ENCODE measurements around the gene PCGF3.

PCGF3 gene, protein sequence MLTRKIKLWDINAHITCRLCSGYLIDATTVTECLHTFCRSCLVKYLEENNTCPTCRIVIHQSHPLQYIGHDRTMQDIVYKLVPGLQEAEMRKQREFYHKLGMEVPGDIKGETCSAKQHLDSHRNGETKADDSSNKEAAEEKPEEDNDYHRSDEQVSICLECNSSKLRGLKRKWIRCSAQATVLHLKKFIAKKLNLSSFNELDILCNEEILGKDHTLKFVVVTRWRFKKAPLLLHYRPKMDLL

DNA sequence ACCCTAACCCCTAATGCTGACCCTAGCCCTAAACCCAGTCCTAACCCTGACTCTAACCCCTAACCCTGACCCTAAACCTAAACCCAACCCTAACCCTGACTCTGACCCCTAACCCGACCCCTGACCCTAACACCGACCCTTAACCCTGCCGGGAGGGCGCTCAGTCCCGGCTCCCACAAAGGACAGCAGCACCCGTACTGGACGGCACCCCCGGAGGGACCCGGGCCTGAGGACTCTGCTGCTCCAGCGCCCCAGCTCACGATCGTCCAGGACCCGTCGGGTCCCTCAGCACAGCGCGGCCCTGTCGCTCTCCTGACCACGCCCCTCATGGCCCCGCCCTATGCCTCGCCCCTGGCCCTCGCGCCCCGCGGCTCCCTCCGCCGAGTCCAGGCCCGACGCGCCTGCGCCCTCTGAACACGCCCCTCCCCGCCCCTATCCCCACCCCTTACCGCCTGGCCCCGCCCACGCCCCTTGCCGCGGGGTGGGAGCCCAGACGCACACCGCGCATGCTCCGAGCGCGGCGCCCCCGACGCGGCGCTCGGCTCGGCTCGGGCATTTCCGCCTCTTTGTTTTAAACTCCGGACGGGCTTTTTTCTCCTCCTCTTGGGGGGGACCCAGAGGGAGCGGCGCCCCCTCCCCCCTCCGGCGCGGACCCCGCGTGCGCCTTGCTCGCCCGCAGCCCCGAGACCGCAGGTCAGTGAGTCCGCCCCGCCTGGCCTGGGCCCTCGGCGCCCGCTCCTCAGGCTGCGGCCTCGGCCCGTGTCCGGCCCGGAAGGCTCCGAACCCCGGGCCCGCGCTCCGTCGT, at the start of gene PCGF3:
Gene PCGF3, plus strand, starts transcription at position 555 of the 805 bp plus-strand sequence. CDS start 27,849 bp downstream, outside the sequence.
- Mint-ChIP-seq H3K27ac (peak within 1 kb of the TSS; percentile 87), H3K4me1 (peaks cover 51% of the 10 kb centered on the region)

DNA sequence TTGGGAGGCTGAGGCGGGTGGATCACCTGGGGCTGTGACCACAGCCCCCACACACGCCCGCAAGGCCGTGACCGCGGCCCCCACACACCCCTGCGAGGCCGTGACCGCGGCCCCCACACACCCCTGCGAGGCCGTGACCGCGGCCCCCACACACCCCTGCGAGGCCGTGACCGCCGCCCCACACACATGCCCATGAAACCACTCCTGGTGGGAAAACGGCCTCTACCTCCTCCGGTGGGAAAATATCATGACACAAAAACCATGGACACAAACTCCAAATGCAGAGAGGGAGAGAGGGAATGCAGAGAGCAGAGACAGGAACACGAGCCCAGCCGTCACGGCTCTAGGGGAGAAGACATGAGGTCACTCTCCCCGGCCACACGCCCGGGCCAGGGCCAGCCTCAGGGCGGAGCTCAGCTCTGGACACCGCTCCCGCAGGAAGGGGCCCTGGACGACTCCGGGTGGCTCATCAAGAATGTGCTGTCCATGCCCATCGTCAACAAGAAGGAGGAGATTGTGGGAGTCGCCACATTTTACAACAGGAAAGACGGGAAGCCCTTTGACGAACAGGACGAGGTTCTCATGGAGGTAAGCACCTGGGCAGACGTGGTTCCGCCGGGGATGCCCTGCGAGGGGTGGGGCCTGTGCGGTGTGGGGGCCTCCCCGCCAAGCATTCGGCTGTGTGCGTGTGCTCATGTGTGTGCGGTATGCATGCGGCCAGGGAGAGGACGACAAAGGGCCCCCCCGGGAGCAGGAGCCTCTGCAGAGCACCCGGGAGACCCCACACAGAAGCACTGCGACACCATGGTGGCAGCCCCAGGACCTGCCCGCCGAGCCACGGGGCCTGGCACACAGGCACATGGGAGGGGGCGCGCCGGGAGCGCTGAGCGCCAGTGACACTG, 48.9 kb upstream of the PCGF3 start:
- ATAC-seq = no peak
- Mint-ChIP-seq H3K36me3 (peaks cover 17% of the 10 kb centered on the region), H3K9me3 (peaks cover 5% of the 10 kb centered on the region), H3K27me3 (peaks cover 24% of the 10 kb centered on the region), H3K4me3 (no peak overlapping the region), H3K4me1 (no peaks in the 10 kb centered on the region), H3K27ac (no peak overlapping the region)

More for the DNA sequence above, at the start of gene PCGF3:
- Mint-ChIP-seq H3K9me3 (peaks cover 3% of the 10 kb centered on the region), H3K4me3 (peak within 1 kb of the TSS; percentile 91), H3K27me3 (no peaks in the 10 kb centered on the region), H3K36me3 (peaks cover 11% of the 10 kb centered on the region)
- peak; percentile 97 for ATAC-seq

DNA sequence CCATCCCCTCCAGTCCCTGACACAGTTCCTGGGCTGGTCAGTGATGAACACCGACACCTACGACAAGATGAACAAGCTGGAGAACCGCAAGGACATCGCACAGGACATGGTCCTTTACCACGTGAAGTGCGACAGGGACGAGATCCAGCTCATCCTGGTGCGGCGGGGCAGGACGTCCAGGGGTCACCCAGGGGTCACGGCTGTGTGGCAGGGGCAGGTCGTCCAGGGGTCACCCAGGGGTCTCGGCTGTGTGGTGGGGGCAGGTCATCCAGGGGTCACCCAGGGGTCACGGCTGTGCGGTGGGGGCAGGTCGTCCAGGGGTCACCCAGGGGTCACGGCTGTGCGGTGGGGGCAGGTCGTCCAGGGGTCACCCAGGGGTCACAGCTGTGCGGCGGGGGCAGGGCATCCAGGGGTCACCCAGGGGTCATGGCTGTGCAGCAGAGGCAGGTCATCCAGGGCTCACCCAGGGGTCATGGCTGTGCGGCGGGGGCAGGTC, 48.2 kb upstream of the PCGF3 start:
- Mint-ChIP-seq H3K27me3 (peaks cover 21% of the 10 kb centered on the region), H3K27ac (no peak overlapping the region), H3K4me3 (no peak overlapping the region), H3K36me3 (peaks cover 24% of the 10 kb centered on the region), H3K9me3 (peaks cover 5% of the 10 kb centered on the region), H3K4me1 (peaks cover 5% of the 10 kb centered on the region)
- ATAC-seq = no peak

DNA sequence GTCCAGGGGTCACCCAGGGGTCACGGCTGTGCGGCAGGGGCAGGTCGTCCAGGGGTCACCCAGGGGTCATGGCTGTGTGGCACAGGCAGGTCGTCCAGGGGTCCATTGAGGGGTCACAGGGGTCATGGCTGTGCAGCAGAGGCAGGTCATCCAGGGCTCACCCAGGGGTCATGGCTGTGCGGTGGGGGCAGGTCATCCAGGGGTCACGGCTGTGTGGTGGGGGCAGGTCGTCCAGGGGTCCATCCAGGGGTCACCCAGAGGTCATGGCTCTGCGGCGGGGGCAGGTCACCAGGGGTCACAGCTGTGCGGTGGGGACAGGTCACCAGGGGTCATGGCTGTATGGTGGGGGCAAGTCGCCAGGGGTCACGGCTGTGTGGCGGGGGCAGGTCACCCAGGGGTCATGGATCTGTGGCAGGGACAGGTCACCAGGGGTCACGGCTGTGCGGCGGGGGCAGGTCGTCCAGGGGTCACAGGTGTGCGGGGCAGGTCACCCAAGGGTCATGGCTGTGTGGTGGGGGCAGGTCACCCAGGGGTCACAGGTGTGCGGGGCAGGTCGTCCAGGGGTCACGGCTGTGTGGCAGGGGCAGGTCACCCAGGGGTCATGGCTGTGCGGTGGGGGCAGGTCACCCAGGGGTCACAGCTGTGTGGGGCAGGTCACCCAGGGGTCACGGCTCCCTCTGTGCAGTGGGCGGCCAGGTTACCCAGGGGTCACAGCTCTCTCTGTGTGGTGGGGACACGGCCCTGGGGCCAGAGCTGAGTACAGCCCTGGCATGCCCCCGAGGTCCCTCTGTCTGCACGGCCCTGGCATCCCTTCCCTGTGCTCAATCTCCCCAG, 47.6 kb upstream of the PCGF3 start:
- no peak overlapping the region for H3K4me3 Mint-ChIP-seq
- H3K27ac Mint-ChIP-seq = no peak overlapping the region
- H3K27me3 Mint-ChIP-seq = peaks cover 16% of the 10 kb centered on the region
- ATAC-seq = peak; percentile 44
- H3K36me3 Mint-ChIP-seq = peaks cover 24% of the 10 kb centered on the region
- H3K4me1 Mint-ChIP-seq = peaks cover 11% of the 10 kb centered on the region
- peaks cover 5% of the 10 kb centered on the region for H3K9me3 Mint-ChIP-seq

DNA sequence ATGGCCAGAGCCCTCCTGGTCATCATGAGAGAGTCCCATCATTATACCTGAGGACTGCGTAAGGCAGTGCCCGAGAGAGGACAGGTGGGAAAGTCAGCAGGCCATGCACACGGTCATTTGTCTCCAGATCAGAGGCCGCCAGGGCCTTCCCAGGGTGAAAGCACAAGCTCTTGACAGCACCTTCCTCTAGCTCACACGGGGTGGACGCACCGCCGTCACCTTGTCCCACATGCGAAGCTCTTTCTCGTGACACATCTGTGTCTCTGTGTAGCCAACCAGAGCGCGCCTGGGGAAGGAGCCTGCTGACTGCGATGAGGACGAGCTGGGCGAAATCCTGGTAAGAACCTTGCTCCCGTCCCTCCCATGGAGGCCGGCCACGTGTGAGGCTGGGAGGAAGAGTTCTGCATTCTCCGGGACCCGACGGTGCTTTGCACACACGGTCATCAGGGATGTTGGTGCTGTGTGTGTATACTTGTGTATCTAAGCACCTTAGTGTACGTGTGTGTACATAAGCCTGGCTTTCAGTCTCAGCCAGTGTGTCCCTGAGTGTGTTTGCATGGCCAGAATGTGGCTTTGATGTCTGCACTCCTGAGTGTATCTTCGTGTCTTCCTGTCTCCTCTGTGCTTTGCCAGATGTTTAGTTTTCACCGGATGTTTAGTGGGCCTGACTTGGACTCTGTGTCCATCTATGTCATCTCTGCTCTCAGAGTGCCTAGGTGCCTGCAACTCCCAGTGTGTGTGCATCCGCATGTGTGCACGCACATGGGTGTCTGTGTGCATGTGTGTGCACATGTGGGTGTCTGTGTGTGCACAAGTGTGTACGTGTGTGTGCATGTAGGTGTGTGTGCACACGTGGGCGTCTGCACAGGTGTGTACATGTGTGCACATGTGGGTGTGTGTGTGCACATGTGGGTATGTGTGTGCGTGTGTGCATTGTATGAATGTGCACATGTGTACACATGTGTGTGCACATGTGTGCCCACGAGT, 46.7 kb upstream of the PCGF3 start:
- peaks cover 24% of the 10 kb centered on the region for H3K36me3 Mint-ChIP-seq
- no peak for ATAC-seq
- H3K27ac Mint-ChIP-seq = no peak overlapping the region
- H3K4me1 Mint-ChIP-seq = peaks cover 14% of the 10 kb centered on the region
- H3K27me3 Mint-ChIP-seq = peaks cover 7% of the 10 kb centered on the region
- no peak overlapping the region for H3K4me3 Mint-ChIP-seq
- peaks cover 5% of the 10 kb centered on the region for H3K9me3 Mint-ChIP-seq

DNA sequence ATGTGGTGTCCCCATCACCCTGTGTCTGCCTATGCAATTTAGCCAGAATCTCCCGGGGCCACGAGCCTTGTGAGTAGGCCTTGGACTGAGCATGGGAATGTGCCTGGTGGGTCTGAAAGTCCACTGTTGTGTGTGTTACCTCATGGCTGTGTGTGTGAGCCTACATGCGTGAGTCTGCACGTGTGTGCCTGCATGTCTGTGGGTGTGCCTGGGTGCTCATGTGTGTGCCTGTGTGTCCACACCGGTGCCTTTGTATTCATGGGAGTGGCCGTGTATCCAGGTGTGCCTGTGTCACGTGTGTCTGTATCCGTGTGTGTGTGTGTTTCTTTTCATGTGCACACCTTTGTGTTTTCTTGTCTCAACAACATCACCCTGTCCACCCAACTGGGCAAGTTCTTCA, 45.8 kb upstream of the PCGF3 start:
- H3K27ac Mint-ChIP-seq = no peak overlapping the region
- no peak for ATAC-seq
- H3K9me3 Mint-ChIP-seq = peaks cover 5% of the 10 kb centered on the region
- no peak overlapping the region for H3K4me3 Mint-ChIP-seq
- peaks cover 24% of the 10 kb centered on the region for H3K36me3 Mint-ChIP-seq
- no peaks in the 10 kb centered on the region for H3K27me3 Mint-ChIP-seq
- peaks cover 22% of the 10 kb centered on the region for H3K4me1 Mint-ChIP-seq

DNA sequence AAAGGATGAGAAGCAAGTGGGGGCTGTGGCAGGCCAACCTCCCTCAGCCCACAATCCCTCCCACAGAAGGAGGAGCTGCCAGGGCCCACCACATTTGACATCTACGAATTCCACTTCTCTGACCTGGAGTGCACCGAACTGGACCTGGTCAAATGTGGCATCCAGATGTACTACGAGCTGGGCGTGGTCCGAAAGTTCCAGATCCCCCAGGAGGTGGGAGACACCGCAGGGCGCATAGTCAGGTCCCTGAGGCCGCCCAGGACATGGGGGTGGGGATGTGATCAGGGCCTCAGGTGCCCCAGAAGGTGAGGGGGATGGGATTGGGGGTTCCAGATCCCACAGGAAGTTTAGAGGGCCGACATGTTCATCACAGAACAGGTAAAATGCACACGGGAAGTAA, 45.2 kb upstream of the PCGF3 start:
- Mint-ChIP-seq H3K4me3 (no peak overlapping the region), H3K27ac (no peak overlapping the region)

DNA sequence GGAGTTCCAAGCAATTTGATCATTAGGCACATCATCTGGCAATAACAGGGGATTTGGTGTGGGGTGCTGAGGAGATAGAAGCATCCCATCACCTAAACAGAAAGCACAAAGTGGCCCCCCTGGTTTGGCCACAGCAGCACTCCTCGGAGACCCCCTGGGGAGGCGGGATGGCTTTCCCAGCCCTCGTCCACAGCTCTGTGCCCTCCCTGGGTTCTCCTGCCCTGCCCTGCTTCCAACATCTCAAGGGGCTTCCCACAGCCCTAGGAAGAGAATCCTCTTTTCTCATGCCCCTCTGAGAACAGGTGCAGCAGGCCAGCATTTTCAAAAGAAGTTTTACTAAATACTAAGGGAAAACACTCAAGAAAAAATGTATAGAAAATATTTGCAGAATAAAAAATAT, 44.4 kb upstream of the PCGF3 start:
- ATAC-seq = no peak
- Mint-ChIP-seq H3K9me3 (peaks cover 5% of the 10 kb centered on the region), H3K27me3 (no peaks in the 10 kb centered on the region), H3K36me3 (peaks cover 24% of the 10 kb centered on the region), H3K27ac (no peak overlapping the region), H3K4me1 (peaks cover 28% of the 10 kb centered on the region), H3K4me3 (no peak overlapping the region)

More for the DNA sequence above, 45.2 kb upstream of the PCGF3 start:
- ATAC-seq = no peak
- H3K4me1 Mint-ChIP-seq = peaks cover 26% of the 10 kb centered on the region
- peaks cover 24% of the 10 kb centered on the region for H3K36me3 Mint-ChIP-seq
- H3K27me3 Mint-ChIP-seq = no peaks in the 10 kb centered on the region
- H3K9me3 Mint-ChIP-seq = peaks cover 5% of the 10 kb centered on the region

DNA sequence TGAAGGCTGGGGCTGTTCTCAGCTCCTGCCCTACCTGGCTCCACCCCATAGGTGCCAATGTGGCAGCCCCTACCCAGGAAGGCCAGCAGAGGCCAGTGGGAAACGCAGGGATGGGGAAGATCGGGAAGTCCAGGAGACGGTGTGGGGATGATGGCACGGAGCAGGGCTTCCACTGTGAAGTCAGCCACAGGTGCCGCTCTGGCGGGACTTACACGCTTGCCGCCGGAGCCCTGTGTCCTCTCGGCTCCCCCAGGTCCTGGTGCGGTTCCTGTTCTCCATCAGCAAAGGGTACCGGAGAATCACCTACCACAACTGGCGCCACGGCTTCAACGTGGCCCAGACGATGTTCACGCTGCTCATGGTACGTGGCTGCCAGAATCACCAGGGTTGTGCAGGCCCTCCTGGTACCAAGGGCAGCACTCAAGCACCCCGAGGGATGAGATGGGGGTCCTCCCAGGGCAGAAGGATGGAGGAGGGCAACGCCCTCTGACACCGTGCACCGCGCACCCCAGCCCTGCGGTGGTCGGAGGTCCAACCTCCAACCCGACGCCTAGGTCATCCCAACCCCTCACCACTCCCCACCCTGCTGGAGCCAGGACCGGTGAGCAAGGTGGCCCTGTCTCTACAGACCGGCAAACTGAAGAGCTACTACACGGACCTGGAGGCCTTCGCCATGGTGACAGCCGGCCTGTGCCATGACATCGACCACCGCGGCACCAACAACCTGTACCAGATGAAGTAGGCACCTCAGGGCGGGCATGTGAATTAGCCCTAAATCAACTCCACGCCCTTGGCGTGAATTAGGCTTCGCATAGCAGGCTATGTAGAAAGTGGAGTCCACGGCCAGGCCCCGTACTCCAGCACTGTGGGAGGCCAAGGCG, 43.5 kb upstream of the PCGF3 start:
- peaks cover 5% of the 10 kb centered on the region for H3K9me3 Mint-ChIP-seq
- H3K27me3 Mint-ChIP-seq = no peaks in the 10 kb centered on the region
- no peak for ATAC-seq
- peaks cover 28% of the 10 kb centered on the region for H3K4me1 Mint-ChIP-seq
- H3K4me3 Mint-ChIP-seq = peak overlapping the region; percentile 87
- H3K27ac Mint-ChIP-seq = peak overlapping the region; percentile 84
- H3K36me3 Mint-ChIP-seq = peaks cover 24% of the 10 kb centered on the region

DNA sequence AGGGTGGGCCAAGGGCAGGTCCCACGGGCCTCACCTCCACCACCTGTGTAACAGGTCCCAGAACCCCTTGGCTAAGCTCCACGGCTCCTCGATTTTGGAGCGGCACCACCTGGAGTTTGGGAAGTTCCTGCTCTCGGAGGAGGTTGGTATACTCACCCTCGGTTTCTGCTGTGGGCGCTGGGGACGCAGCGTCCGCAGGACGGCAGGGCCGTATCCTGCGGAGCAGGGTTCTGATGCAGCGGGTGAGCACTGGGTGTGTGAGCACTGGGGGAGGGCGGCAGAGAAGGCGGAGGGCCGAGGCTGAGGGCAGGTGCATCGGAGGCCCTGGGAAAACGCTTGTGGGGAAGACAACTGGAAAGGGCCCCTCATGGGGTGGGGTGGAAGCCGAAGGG, 42.6 kb upstream of the PCGF3 start:
- ATAC-seq = no peak
- peaks cover 24% of the 10 kb centered on the region for H3K36me3 Mint-ChIP-seq
- H3K4me1 Mint-ChIP-seq = peaks cover 28% of the 10 kb centered on the region
- H3K4me3 Mint-ChIP-seq = peak overlapping the region; percentile 87
- no peaks in the 10 kb centered on the region for H3K27me3 Mint-ChIP-seq
- peaks cover 5% of the 10 kb centered on the region for H3K9me3 Mint-ChIP-seq
- peak overlapping the region; percentile 84 for H3K27ac Mint-ChIP-seq

DNA sequence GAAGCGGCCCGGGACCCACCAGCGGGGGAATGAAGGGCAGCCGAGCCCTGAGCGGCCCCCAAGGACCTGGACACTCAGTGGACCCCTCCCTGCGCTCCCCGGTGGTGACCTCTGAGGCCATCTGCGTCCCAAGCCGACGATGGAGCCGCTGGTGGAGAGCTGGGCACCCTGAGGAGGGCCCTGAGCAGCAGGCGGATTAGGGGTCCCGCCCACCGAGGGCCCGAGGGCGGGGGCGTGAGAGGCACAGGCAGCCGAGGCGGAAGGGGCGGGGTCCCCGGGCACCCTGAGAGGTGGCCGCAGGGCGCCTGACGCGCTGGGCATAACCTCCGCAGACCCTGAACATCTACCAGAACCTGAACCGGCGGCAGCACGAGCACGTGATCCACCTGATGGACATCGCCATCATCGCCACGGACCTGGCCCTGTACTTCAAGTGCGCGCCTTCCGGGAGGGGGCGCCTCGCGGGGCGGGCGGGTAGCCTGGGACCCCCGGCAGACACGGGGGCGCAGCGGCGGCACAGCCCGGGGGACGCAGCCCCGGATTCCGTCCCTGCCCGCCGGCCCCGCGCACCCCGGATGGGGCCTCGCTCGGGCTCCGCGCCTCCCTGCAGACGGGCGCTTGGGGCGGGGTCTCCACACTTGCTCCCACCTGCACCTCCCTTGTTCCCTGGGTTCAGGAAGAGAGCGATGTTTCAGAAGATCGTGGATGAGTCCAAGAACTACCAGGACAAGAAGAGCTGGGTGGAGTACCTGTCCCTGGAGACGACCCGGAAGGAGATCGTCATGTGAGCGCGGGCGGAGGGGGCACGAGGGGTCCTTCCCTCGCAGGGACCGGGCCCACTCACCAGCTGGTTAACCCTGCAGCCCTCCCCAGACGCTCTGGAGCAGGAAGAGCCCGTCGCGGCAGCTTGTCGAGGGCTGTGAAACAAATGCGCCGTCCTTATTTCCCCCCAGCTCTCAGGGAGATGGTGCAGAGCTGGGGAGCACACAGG, 41.9 kb upstream of the PCGF3 start:
- no peaks in the 10 kb centered on the region for H3K27me3 Mint-ChIP-seq
- peak overlapping the region; percentile 84 for H3K27ac Mint-ChIP-seq
- peak; percentile 85 for ATAC-seq
- peaks cover 5% of the 10 kb centered on the region for H3K9me3 Mint-ChIP-seq
- H3K36me3 Mint-ChIP-seq = peaks cover 24% of the 10 kb centered on the region
- H3K4me1 Mint-ChIP-seq = peaks cover 28% of the 10 kb centered on the region
- peak overlapping the region; percentile 87 for H3K4me3 Mint-ChIP-seq

Measured in stimulated activated memory B cell treated with anti-CD40 and anti-IgM and Interleukin-4, amounts not matched to agents 10 μg/mL and 1 μg/mL and 100 μg/mL, for 72 hours (primary cell).